ENCODE results near the gene NAP1L1.

Gene NAP1L1

DNA sequence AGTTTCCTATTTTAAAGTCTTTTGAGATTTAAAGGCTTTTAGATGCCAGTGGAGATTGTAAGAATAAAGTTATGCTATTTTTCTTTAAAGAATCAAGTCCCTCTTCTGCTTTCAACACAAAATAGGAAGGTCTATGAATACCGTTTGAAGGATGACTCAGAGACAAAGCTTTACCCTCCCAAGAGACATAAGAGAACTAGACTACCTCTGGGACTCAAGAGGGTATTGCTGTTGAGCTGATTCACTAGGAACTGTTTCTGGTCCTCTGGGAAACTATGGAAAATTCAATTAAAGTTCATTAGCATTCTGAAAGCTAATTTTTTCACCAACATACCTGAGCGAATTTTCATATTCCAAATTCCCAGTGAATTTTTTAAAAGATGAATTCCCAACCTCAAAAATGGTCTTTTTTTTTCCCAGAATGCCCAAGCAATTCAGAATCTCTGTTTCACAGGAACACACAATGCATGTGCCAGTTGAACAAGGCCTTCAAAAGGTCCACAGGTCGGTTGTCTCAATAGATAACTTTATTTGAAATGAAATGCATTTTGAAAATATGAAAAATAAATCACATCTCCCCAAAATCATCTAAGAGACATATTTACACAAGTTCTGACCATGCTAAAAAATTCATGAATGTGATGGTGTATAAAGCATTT, 59.4 kb downstream of the NAP1L1 start:
- no peak for DNase-seq
- no peak overlapping the region for H3K4me3 ChIP-seq (ENCODE audit: low read depth, low read length)
- TF ChIP-seq, protein P1, sequence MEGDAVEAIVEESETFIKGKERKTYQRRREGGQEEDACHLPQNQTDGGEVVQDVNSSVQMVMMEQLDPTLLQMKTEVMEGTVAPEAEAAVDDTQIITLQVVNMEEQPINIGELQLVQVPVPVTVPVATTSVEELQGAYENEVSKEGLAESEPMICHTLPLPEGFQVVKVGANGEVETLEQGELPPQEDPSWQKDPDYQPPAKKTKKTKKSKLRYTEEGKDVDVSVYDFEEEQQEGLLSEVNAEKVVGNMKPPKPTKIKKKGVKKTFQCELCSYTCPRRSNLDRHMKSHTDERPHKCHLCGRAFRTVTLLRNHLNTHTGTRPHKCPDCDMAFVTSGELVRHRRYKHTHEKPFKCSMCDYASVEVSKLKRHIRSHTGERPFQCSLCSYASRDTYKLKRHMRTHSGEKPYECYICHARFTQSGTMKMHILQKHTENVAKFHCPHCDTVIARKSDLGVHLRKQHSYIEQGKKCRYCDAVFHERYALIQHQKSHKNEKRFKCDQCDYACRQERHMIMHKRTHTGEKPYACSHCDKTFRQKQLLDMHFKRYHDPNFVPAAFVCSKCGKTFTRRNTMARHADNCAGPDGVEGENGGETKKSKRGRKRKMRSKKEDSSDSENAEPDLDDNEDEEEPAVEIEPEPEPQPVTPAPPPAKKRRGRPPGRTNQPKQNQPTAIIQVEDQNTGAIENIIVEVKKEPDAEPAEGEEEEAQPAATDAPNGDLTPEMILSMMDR (IDR thresholded peaks at IDR 0.05; ENCODE audit: low read depth, low read length): no peak
- peaks cover 36% of the 10 kb centered on the region for H3K36me3 ChIP-seq
- no peaks in the 10 kb centered on the region for H3K27me3 ChIP-seq (ENCODE audit: insufficient read depth, low read depth, severe bottlenecking)
- no peaks in the 10 kb centered on the region for H3K9me3 ChIP-seq (ENCODE audit: severe bottlenecking)
- peak overlapping the region; percentile 11 for H3K27ac ChIP-seq

DNA sequence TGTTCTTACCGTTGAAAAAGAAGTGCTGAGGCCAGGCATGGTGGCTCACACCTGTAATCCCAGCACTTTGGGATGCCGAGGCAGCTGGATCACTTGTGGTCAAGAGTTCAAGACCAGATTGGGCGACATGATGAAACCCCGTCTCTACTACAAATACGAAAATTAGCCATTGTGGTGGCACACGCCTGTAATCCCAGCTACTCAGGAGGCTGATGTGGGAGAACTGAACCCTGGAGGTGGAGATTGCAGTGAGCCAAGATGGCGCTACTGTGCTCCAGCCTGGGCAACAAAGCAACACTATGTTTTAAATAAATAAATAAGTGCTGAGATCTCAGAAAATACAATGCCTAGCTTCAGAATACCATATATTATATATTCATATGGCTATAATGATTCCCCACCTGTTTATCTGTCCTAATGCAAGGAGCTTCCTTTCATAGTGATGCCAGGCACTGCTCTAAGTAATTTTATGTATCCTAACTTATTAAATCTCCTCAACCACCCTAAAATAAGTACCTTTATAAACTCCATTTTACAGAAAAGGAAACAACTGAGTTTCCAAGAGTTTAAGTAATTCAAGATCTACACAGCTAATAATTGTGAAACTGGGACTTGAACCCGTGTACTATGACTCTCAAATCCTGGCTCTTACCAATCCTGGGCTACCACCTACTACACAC, 60.2 kb downstream of the NAP1L1 start:
- Histone ChIP-seq H3K4me3 (ENCODE audit: low read depth, low read length) (no peak overlapping the region), H3K27ac (no peak overlapping the region), H3K9me3 (ENCODE audit: severe bottlenecking) (no peaks in the 10 kb centered on the region), H3K36me3 (peaks cover 28% of the 10 kb centered on the region), H3K27me3 (ENCODE audit: insufficient read depth, low read depth, severe bottlenecking) (no peaks in the 10 kb centered on the region)
- TF ChIP-seq, protein P1 (IDR thresholded peaks at IDR 0.05; ENCODE audit: low read depth, low read length): no peak
- no peak for DNase-seq

DNA sequence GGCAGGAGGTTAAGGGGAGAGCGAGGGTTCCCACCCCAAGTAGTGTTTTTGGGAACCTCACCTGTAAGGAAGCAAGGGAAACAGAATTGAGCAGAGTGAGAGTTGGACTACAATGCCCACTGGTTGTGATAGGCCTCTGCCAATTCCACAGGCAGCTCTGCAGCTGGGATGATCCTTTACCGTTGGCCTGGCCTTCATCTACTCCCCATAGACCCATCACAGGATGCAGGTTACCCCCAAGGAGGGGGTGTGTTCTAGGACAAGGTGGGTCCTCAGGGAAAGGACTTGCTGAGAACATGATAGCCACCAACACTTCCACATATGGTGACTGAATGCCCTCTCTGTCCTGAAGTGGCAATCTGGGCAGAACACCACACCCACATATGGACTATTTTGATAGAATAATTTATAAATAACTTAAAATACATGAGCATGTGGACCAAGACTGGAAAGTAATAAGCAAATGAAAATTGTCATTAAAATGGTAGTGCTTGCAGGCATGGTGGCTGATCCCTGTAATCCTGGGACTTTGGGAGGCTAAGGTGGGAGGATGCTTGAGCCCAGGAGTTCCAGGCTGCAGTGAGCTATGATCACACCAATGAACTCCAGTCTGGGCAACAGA, 61.3 kb downstream of the NAP1L1 start:
- Histone ChIP-seq H3K4me3 (ENCODE audit: low read depth, low read length) (no peak overlapping the region), H3K9me3 (ENCODE audit: severe bottlenecking) (no peaks in the 10 kb centered on the region), H3K27me3 (ENCODE audit: insufficient read depth, low read depth, severe bottlenecking) (no peaks in the 10 kb centered on the region), H3K27ac (no peak overlapping the region), H3K36me3 (peaks cover 17% of the 10 kb centered on the region)
- DNase-seq: no peak
- TF ChIP-seq, protein P1 (IDR thresholded peaks at IDR 0.05; ENCODE audit: low read depth, low read length): no peak

DNA sequence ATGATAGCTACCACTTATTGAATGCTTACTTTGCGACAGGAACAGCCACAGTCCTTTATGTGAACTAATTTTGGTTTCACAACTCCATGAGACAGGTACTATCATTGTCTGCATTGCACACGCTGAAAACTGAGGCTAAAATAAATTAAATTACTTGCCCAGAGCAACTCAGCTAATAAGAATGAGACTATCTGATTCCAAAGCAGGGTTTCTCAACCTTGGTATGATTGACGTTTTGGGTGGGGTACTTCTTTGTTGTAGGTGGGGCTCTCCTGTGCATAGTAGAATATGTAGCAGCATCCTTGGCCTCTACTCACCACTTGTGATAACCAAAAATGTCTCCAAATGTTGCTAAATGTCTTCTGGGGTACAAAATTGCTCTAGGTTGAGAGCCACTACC, 62.0 kb downstream of the NAP1L1 start:
- DNase-seq: no peak
- Histone ChIP-seq H3K27me3 (ENCODE audit: insufficient read depth, low read depth, severe bottlenecking) (no peaks in the 10 kb centered on the region), H3K4me3 (ENCODE audit: low read depth, low read length) (no peak overlapping the region), H3K27ac (no peak overlapping the region), H3K36me3 (peaks cover 11% of the 10 kb centered on the region), H3K9me3 (ENCODE audit: severe bottlenecking) (no peaks in the 10 kb centered on the region)
- TF ChIP-seq, protein P1 (IDR thresholded peaks at IDR 0.05; ENCODE audit: low read depth, low read length): no peak

DNA sequence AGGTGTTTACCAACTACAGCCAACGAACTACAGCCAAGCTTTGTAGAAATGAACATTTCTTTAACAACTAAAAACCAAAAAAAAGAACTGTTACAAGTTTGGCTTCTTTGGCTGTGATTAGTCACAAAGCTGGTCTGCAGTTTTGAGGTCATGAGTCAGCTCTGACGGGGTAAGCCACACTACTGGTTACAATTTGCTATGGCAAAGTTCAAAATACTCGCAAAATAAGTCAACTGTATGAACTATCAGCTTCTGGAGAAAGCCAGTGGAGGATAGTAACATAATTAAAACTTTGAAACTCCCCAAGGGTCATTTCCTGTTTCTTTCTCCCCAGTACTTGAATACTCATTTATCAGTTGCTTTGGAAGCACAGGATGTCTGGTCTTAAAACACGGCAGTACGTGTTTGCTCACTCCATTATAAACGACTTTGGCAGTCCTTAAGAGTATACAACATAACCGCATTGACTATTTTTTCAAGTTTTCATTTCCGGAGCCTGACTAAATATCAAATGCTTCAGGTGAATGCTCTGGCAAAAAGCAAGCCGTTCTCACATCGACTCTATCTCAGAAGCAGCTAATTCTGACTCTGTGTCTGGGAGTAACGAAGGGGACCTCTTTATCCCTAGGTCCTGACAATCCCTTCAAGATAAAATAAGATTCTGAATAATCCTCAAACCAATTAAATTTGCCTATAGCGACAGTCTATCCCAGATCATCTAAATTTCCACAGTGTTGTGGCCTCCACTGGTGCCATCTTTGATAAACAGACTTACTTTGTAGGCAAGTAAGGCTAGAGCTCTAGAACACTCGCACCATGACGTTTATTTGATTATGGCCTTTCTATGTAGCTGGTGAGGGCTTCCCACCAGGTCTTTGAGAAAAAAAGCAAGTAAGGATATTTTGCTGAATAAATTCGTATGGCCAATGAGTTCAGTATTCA, 63.5 kb downstream of the NAP1L1 start:
- no peak for DNase-seq

More for the DNA sequence above, 63.5 kb downstream of the NAP1L1 start:
- Histone ChIP-seq H3K36me3 (peaks cover 3% of the 10 kb centered on the region; the same call in 1 of the 2 replicates), H3K27ac (no peak overlapping the region), H3K9me3 (ENCODE audit: severe bottlenecking) (no peaks in the 10 kb centered on the region), H3K27me3 (ENCODE audit: insufficient read depth, low read depth, severe bottlenecking) (no peaks in the 10 kb centered on the region), H3K4me3 (ENCODE audit: low read depth, low read length) (no peak overlapping the region)
- TF ChIP-seq, protein P1 (IDR thresholded peaks at IDR 0.05; ENCODE audit: low read depth, low read length): no peak
